GM21825 (cell line): ENCODE results near the gene ARHGAP26.
A peak's percentile ranks its signal among the peaks of the same experiment; 100 is the strongest.

ENCODE experiments used
- ATAC-seq: cut with Tn5 transposase; IDR thresholded peaks from one replicate; pipeline ENCODE4 v1.9.1; 2021; ENCODE audit warnings: mild to moderate bottlenecking, moderate library complexity; ENCODE audit not compliant: unreplicated experiment

ARHGAP26 gene

DNA sequence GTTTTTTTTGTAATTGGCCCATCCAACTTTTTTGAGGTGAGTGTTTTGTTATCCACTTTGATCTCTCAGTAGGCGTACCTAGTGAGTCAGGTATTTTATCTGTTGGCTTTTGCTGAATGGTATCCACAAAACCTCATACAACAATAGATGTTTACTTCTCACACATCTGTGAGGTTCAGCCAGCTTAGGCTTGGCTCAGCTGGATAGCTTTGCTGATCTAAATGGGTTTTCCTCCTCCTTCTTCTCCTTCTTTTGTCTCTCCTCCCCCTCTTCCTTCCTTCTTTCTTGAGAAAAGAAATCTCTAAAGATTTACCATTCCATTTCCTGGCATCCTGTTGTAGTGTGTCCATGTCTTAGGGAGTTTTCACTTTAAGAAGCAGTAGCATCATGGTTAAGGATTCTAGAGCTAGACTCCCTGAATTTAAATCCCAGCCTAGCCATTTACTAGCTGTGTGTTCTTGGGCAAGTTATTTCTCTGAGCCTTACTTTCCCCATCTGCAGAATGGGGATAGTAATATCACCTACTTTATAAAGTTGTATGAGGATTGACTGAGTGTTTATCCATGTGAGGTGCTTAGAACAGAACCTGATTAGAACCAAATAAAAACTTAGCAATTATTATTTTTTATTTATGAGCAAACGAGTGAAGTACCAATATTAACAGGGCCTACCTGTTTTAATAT is 126.3 kb downstream of the ARHGAP26 start:
- no peak for ATAC-seq

- no peak for ATAC-seq
These were observed 127.2 kb downstream of the ARHGAP26 start for GRCh38 chr5:142897328-142897727.

GRCh38 chr5:142900927-142901326 is 130.8 kb downstream of the ARHGAP26 start:
- ATAC-seq, result no peak

- no peak for ATAC-seq
These were observed 131.5 kb downstream of the ARHGAP26 start for GRCh38 chr5:142901476-142902185.

DNA sequence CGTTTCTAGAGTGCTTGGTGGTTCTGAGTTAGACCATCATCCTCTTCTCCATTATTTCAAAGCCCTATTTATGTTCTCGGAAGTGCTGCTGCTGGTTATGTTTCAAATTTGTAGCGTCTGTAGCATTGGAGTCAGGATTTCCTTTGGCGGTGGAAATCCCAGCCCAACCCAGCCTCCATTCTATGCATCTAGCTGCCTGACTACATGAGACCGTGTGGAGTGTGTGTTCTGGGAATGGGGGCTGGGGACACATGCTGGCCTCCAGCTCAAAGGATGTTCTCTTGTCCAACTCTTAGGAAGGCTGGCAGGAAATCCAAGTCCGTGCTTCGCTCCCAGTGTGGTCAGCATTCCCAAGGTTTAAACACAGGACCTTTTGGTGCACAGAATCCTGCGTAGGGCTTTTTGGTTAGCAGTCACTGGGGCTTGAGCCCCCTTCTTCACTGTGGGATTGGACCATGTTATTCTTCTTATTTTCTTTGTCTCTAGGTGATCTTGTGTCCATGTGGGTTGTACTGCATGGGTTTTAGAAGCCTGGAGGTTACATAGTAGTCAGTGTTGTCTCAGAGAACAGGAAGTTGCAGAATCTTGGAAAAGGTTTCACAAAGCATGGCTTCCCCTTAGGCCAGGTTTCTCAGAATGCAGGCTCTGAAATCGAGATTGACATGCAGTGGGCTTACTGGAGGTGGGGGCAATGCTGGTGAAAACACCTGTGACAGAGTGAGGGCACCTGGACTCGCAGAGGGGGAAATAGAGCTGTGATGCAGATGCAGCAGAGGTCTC is 132.2 kb downstream of the ARHGAP26 start:
- ATAC-seq, result no peak

- ATAC-seq, result no peak
These were observed 134.2 kb downstream of the ARHGAP26 start for GRCh38 chr5:142904416-142904815.

- no peak for ATAC-seq
These were observed 135.2 kb downstream of the ARHGAP26 start for GRCh38 chr5:142905348-142905747.

DNA sequence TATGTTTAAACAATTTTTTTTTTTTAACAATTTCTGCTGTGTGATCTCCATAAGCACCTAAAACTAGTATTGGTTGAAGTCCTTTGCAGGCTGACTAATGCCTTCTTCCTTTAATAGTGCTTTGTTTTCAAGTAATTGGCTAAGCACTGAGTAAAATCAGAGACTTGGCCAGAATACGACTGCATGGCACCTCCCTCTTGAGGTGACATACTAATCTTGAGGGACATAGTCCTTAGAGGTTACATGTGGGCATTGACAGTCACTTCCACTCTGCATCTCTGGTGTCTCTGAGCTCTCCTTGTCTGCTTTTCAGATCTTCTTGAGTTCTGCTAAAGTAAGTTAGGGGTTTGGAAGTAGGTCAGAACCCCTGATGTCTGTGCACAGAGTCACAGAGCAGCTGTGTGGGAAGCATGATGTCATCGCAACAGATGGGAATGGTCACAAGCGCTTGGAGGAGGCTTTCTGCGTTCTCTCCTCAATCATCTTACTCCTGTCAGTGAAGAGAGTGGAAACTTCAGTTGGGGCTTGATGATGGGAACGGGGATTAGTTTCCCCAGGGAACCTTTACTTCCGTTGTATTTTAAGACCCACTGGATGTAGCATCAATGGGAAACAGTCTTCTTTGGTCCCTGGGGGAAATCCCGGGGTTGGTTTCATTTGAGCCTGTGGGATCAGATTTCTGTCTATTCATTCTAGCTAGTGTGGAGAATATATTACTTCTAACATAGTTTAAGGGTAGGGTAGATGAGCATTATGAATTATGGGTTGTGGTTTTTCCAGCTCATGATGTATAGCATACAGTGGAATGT is 136.9 kb downstream of the ARHGAP26 start:
- no peak for ATAC-seq

GRCh38 chr5:142908659-142909058 is 138.5 kb downstream of the ARHGAP26 start:
- no peak for ATAC-seq

- no peak for ATAC-seq
These were observed 140.0 kb downstream of the ARHGAP26 start for GRCh38 chr5:142910128-142910527.

DNA sequence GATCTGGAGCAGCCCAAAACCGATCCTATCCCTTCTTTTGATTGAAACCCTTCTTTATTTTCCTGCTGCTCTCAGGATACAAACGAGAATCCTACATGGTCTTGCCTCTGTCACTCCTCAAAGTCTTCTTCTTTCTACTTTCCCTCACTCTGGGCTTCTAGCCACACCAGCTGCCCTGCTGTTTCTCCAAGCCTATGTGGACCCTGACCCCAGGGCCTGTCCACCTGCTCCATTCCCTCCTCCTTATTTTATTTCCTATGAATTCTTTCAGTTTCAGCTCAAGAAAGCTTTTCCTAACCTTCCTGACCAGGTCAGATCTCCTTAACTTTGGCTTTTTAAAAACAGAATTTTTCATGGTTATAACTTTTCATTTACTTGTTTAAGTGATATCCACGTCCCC is 141.0 kb downstream of the ARHGAP26 start:
- no peak for ATAC-seq

- ATAC-seq, result no peak
These were observed 141.6 kb downstream of the ARHGAP26 start for GRCh38 chr5:142911775-142912174.

GRCh38 chr5:142913728-142914338 is 143.7 kb downstream of the ARHGAP26 start:
- ATAC-seq, result no peak

- ATAC-seq, result no peak
These were observed 144.9 kb downstream of the ARHGAP26 start for GRCh38 chr5:142915038-142915437.

DNA sequence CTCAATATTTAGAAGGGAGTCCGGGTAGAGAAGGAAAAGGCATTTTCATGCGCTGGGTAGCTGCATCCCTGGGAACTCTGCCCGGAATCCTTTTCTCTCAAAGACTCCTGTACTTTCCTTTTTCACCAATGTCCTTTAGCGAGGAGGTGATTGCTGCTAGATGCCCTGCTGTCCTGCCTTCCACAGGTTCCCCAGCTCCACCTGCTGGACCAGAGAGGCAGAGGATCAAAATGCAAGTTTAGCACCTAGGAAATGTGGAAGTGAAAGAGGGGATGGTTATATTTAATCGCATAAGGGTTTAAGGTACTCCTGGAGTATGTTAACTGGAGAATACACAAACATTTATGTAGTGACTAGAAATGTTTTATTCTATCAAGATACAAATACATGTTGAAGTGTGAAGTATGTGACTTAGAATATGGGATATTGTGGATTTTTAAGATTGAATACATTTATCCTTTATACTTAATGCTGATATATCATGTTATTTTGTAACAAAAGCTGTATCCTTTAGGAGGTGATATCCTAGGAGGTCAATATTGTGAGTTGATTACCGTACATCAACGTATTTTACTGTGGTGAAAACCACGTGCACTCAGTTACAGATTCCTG is 145.7 kb downstream of the ARHGAP26 start:
- ATAC-seq, result peak; percentile 81

DNA sequence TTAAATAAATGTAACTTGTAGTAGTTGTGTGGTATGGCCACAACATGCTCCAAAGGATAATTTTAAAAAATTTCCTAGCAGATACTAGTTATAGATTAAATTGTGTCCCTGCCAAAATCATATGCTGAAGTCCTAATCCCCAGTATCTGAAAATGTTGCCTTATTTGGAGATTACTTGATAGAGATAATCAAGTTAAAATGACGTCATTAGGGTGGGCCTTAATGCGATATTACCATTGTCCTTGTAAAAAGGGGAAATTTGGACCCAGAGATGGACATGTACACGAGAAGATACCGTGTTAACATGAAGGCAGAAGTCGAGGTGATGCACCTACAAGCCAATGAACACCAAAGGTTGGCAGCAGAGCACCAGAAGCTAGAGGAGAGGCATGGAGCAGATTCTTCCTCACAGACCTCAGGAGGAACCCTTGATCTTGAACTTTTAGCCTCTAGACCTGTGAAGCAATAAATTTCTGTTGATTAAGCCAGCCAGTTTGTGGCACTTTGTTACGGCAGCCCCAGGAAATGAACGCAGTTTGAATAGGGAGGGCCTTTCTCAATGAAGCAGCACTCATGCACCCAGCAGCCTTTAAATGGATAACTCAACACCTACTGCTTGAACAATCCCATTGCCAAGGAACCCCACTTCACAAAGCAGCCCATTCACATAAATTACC is 148.9 kb downstream of the ARHGAP26 start:
- ATAC-seq, result no peak

DNA sequence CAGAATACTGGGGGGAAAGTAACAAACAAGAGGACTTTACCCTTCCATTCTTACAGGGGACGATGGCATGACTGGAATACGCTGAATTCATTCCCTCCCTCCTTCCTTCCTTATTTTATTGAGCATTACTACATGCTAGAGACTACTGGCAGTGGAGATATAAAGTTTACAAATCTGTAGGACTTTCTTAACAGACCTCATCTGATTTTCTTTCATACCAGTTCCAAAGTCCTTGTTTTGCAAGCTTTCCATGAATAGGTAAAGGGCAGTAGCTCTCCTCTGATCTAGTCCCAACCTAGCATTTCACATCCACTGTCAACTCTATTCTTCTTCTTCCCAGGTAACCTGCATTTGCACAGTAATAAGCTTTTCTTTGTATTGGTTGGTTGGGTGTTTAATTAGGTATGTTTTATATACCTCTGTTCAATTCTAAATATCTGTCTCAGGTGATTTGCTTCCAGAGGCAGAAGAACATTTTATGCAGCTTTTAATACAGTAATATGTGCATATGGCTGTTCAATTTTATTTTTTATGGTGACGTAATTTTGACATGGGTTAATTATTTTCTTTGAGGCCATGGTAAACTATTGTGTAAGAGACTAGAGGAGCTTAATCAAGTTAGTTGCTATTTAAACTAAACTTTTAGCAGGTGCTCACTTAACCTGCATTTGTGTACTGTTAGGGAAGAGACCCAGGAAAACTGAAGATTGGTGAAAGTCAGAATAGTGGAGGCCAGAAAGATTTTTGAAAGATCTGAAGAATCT is 150.9 kb downstream of the ARHGAP26 start:
- no peak for ATAC-seq

GRCh38 chr5:142922223-142922952 is 152.2 kb downstream of the ARHGAP26 start:
- peak; percentile 52 for ATAC-seq
